HG02973 (cell line): ENCODE measurements around the gene PDE4B.
"Not testable (repeated sequence)": the region's sequence is repeated elsewhere in the genome, so short reads cannot be mapped to it uniquely, and the experiment has no call there.

ENCODE experiments used
- ATAC-seq: cut with Tn5 transposase; IDR thresholded peaks from one replicate; pipeline ENCODE4 v1.9.1; 2021; ENCODE audit warnings: moderate library complexity; ENCODE audit not compliant: unreplicated experiment

The PDE4B gene

GRCh38 chr1:66044912-66045311 is 252.2 kb downstream of the PDE4B start:
- ATAC-seq = no peak

GRCh38 chr1:66046415-66046814 is 253.7 kb downstream of the PDE4B start:
- ATAC-seq = no peak

- no peak for ATAC-seq
These were observed 255.3 kb downstream of the PDE4B start for GRCh38 chr1:66048011-66048410.

GRCh38 chr1:66050123-66050522 is 257.4 kb downstream of the PDE4B start:
- ATAC-seq = no peak

- ATAC-seq = no peak
These were observed 257.9 kb downstream of the PDE4B start for GRCh38 chr1:66050633-66051032.

- no peak for ATAC-seq
These were observed 262.4 kb downstream of the PDE4B start for GRCh38 chr1:66055092-66055491.

- ATAC-seq = not testable (repeated sequence)
These were observed 264.8 kb downstream of the PDE4B start for GRCh38 chr1:66057448-66057847.

GRCh38 chr1:66058558-66058957 is 265.9 kb downstream of the PDE4B start:
- ATAC-seq = no peak

- not testable (repeated sequence) for ATAC-seq
These were observed 274.5 kb downstream of the PDE4B start for GRCh38 chr1:66067219-66067618.

- no peak for ATAC-seq
These were observed 277.5 kb downstream of the PDE4B start for GRCh38 chr1:66069976-66070876.

- ATAC-seq = no peak
These were observed 280.7 kb downstream of the PDE4B start for GRCh38 chr1:66073388-66073787.

GRCh38 chr1:66074147-66074546 is 281.5 kb downstream of the PDE4B start:
- no peak for ATAC-seq

GRCh38 chr1:66078412-66078811 is 285.7 kb downstream of the PDE4B start:
- ATAC-seq = no peak

- no peak for ATAC-seq
These were observed 290.3 kb downstream of the PDE4B start for GRCh38 chr1:66083003-66083402.

- ATAC-seq = no peak
These were observed 291.7 kb downstream of the PDE4B start for GRCh38 chr1:66084442-66084841.

GRCh38 chr1:66085600-66085999 is 292.9 kb downstream of the PDE4B start:
- no peak for ATAC-seq

GRCh38 chr1:66088787-66089186 is 296.1 kb downstream of the PDE4B start:
- no peak for ATAC-seq

GRCh38 chr1:66090859-66091457 is 298.3 kb downstream of the PDE4B start:
- ATAC-seq = no peak

- ATAC-seq = no peak
These were observed 302.5 kb downstream of the PDE4B start for GRCh38 chr1:66095190-66095589.

GRCh38 chr1:66100959-66101358 is 308.3 kb downstream of the PDE4B start:
- ATAC-seq = not testable (repeated sequence)

GRCh38 chr1:66104076-66104475 is 311.4 kb downstream of the PDE4B start:
- not testable (repeated sequence) for ATAC-seq

GRCh38 chr1:66108624-66109023 is 315.9 kb downstream of the PDE4B start:
- ATAC-seq = no peak
